ENCODE data around the gene WFDC1.

The WFDC1 gene

DNA sequence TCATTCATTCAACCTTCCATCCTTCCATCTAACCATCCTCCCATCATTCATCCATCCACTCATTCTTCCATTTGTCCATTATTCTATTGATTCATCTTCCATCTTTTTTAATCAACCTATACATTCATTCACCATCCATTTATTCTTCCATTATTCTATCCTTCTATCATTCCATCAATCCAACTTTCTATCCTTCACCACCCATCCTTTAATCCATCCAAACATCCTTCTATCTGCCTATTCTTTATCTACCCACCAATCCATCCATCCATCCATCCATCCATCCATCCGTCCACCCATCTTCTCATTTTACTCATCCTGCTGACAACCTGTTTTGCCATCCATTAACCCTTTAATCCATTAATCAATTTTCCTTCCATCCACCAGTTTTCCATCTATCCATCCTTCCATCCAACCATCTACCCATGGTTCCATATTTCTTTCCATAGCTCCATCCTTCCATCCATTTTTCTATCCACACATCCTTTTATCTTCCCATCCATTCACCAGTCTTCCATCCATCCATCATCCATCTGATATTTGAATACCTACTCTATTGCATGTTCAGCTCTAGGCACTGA, 21.8 kb upstream of the WFDC1 start:
- DNase-seq (ENCODE audit: low spot score), result no peak

- DNase-seq (ENCODE audit: low spot score), result no peak
Measured at GRCh38 chr16:84274515-84274914, 20.2 kb upstream of the WFDC1 start.

DNA sequence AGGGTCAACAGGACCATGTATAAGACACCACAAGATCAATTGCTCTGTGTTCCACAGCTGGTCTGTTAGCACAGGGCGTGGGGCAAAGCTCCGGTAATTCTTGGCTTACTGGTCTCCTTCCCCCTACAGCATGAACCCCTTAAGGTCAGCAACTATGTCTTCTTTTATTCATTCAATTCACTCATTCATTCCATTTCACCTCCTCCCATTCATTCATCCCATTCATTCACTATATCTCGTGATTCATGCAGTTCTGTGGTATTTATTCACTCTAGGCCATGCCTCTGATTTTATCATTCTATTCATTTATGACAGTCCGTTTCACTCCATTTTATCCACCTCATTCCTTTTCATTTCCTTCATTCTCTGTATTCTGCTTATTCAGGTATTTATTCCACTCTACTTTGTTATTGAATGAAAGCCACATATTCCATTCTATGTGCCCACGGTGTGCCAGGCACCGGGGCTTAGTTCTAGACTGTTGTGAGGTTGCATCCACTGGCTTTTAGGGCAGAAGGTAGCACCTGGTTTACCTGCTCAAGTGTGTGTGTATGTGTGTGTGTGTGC, 19.0 kb upstream of the WFDC1 start:
- no peak for DNase-seq (ENCODE audit: low spot score)

DNA sequence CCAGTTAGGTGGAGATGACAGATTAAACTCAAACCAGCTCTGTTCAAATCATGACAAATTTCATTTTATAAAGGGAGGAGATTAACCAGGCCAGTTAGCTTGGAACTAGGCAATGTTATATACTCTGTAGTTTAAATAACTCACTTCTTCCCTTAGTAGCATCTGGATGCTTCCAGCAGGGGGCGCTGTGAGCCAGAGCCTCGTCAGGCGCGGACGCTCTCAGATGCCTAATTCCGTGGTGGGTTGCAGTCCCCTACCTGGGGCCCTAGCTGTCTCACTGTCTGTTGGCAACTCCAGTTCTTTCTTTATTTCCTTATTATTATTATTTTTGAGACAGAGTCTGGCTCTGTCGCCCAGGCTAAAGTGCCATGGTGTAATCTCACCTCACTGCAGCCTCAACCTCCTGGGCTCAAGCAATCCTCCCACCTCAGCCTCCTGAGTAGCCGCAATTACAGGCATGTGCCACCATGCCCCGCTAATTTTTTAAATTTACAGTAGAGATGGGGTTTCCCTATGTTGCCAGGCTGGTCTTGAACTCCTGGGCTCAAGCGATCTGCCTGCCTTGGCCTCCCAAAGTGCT, 17.3 kb upstream of the WFDC1 start:
- DNase-seq (ENCODE audit: low spot score), result peak; percentile 72

DNA sequence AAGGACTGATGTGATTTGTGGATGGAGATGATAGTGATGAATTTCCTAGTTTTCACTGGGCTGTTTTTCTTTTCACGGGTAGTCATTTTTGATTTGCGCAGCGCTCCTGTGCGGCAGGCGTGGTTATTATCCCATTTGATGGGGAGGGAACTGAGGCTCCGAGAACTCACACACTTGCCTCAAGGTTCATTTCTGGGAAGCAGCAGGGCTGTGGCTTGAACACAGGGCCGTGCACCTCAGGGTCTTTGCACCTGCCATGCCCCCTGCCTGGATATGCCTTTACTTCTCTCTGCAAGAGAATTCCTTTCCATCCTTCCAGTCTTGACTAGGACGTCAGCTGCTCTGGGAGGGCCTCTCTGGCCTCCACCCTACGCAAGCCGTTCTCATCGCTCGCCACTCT, 16.3 kb upstream of the WFDC1 start:
- no peak for DNase-seq (ENCODE audit: low spot score)

GRCh38 chr16:84278968-84279367, 15.7 kb upstream of the WFDC1 start:
- DNase-seq (ENCODE audit: low spot score), result no peak

GRCh38 chr16:84279881-84280280, 14.8 kb upstream of the WFDC1 start:
- no peak for DNase-seq (ENCODE audit: low spot score)

GRCh38 chr16:84281074-84281473, 13.6 kb upstream of the WFDC1 start:
- DNase-seq (ENCODE audit: low spot score), result no peak

GRCh38 chr16:84282533-84282932, 12.1 kb upstream of the WFDC1 start:
- no peak for DNase-seq (ENCODE audit: low spot score)

- DNase-seq (ENCODE audit: low spot score), result no peak
Measured at GRCh38 chr16:84283314-84284153, 11.1 kb upstream of the WFDC1 start.

DNA sequence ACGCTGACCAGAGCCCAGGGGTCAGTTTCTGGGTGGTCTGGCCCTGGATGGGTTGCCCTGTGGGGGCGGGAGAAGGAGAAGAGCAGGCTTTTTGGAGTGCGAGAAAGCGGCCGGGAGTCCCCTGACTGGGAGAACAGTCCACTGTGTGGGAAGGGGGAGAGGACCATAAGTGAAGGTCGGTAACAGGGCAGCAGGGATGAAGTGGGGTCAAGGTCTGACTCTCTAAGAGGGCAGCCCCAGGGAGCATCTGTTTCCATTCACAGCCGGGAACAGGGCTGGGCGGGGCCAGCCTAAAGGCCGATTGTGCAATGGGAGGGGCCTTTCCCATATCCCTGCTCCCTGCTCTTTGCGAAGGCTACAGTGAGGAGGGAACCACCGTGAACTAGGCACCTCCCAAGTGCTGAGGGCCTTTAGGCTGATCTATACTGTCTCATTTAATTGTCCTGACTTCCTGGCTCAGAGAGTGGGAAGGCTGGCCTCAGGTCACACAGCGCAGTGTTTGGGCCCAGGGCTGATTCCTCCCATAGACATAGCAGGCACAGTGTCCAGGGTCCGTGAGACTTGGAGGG, 10.4 kb upstream of the WFDC1 start:
- peak; percentile 32 for DNase-seq (ENCODE audit: low spot score)

- no peak for DNase-seq (ENCODE audit: low spot score)
Measured at GRCh38 chr16:84286578-84287240, 8.0 kb upstream of the WFDC1 start.

- DNase-seq (ENCODE audit: low spot score), result no peak
Measured at GRCh38 chr16:84288902-84289301, 5.8 kb upstream of the WFDC1 start.

GRCh38 chr16:84291226-84291625, 3.5 kb upstream of the WFDC1 start:
- no peak for DNase-seq (ENCODE audit: low spot score)

DNA sequence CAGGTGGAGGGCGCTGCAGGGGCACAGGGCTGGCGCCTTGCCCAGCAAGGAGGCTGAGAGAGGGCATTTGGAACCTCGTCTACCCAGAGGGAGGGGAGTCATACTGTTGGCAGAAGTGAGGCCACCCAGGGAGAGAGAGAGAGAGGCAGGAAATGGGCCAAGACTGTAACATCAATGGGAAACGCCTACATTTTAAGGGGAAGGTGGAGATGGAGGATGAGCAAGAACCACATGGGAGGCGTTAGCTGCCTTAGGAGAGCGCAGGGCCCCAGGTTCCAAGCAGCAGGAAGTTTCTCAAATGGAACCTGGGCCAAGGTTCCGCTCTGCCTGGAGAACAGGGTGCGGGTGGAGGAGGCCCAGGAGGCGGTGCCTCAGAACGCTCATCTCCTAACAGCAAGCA, 2.7 kb upstream of the WFDC1 start:
- DNase-seq (ENCODE audit: low spot score), result no peak

DNA sequence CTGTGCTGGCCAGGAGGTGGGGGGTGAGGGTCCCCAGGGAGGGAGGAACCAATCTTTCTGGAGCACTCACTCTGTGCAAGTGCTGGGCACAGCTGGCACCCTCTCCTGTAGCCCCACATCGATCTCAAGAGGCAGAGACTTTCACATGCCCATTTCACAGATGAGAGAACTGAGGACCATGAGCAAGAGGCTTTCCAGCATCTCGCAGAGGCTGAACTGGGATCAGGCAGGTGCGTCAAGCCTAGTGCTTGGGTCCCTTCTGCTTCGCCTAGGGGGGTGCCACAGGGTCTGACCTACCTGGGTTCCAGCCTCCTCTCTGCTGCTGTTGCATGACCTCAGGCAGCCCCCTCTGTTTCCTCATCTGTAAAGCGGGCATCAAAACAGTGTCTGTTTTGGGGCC, 1.3 kb upstream of the WFDC1 start:
- DNase-seq (ENCODE audit: low spot score), result no peak

GRCh38 chr16:84294117-84294516, 561 bp upstream of the WFDC1 start:
- no peak for DNase-seq (ENCODE audit: low spot score)

- no peak for DNase-seq (ENCODE audit: low spot score)
Measured at GRCh38 chr16:84295203-84295860, 654 bp downstream of the WFDC1 start.

DNA sequence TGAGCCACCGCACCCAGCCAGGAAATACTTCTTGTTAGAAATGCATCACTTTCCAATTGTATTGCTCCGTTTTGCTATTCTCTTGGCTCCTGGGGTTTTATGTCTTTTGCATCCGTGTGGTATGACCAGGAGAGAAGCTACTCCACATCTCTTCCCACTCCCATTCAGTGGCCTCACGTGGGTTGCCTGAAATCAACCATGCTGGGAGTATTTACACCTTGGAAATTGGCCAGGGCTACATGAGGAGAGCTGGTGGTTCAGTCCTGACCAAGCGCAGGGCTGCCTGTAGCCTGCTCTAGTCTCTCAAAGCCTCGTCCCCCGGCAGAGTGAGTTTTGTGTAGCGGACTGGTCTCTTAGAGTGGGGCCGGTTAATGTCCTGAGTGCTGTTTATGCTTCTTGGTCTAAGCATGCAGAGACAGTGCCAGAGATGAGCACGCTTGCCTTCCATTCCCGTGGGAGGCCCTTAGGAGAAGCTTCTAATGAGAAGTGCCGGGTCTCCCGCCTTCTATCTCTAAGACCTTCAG, 3.8 kb downstream of the WFDC1 start:
- no peak for DNase-seq (ENCODE audit: low spot score)

- no peak for DNase-seq (ENCODE audit: low spot score)
Measured at GRCh38 chr16:84299734-84300440, 5.2 kb downstream of the WFDC1 start.
